ENCODE results near the gene ARHGEF39. TPM values are rescaled to one million over a fixed set of nuclear protein-coding genes. Genes with fewer than 3 reads are reported as not detected.
A peak's percentile ranks its signal among the peaks of the same experiment; 100 is the strongest.
"Not testable (repeated sequence)": the region's sequence is repeated elsewhere in the genome, so short reads cannot be mapped to it uniquely, and the experiment has no call there.

The ARHGEF39 gene
- polyA plus RNA-seq, 2 of the 4 experiments (the other 2 are of a cell fraction), result 17.6 to 19.5 TPM

- FAIRE-seq (no peak), DNase-seq (ENCODE audit: low read depth in 1 of 2, low spot score in 1 of 2) (no peak), ATAC-seq (no peak)
- CTCF ChIA-PET, result interaction anchor here (0.7 to 2.2 kb wide), 7 partner anchors 9 to 384 kb away, joined by 3 to 6 read pairs (median 4); no protein-coding TSS in a partner anchor
- TF ChIP-seq SMC3 (IDR thresholded peaks at IDR 0.05) (no peak), SREBF2 (IDR thresholded peaks at IDR 0.05) (no peak), FOXS1 (CRISPR knock-in tag; IDR thresholded peaks at IDR 0.05) (no peak), CBX8 (IDR thresholded peaks at IDR 0.05) (no peak)
- TF ChIP-seq, protein P1, sequence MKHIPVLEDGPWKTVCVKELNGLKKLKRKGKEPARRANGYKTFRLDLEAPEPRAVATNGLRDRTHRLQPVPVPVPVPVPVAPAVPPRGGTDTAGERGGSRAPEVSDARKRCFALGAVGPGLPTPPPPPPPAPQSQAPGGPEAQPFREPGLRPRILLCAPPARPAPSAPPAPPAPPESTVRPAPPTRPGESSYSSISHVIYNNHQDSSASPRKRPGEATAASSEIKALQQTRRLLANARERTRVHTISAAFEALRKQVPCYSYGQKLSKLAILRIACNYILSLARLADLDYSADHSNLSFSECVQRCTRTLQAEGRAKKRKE (CRISPR knock-in tag; IDR thresholded peaks at IDR 0.05; ENCODE audit: low read depth), result no peak
- POLR2A ChIA-PET, result no interaction called here
- 85% methylated on average over 17 of the region's 17 CpGs for WGBS (ENCODE audit: missing lambda C conversion rate)
- no peak overlapping the region for H3K4me2 ChIP-seq
- H3K9me3 ChIP-seq, result no peaks in the 10 kb centered on the region
- no peak overlapping the region for H3K27ac ChIP-seq
- H3K4me1 ChIP-seq, result no peaks in the 10 kb centered on the region
- H3K4me3 ChIP-seq, result no peak overlapping the region
These were observed 48.9 kb downstream of the ARHGEF39 start for GRCh38 chr9:35615981-35616680.

GRCh38 chr9:35612843-35613242, 52.2 kb downstream of the ARHGEF39 start:
- TF ChIP-seq MAFK (IDR thresholded peaks at IDR 0.05; ENCODE audit: partially characterized antibody), result peak; percentile 78
- no peak for TF ChIP-seq BCL3 (IDR thresholded peaks at IDR 0.05)
- DNase-seq (ENCODE audit: low read depth in 1 of 2, low spot score in 1 of 2) (no peak), ATAC-seq (no peak), FAIRE-seq (no peak)
- 91% methylated on average over 2 of the region's 2 CpGs for WGBS (ENCODE audit: missing lambda C conversion rate)
- CTCF ChIA-PET, result interaction anchor here (0.5 to 3.3 kb wide), 9 partner anchors 12 to 136 kb away, joined by 3 to 30 read pairs (median 3); no protein-coding TSS in a partner anchor
- no peak overlapping the region for H3K4me3 ChIP-seq
- H3K27ac ChIP-seq, result no peak overlapping the region
- H3K9me3 ChIP-seq, result no peaks in the 10 kb centered on the region
- H3K4me2 ChIP-seq, result no peak overlapping the region
- POLR2A ChIA-PET, result interaction anchor here (0.9 kb wide), 1 partner anchor 9 kb away, joined by 3 read pairs; no protein-coding TSS in a partner anchor
- no peaks in the 10 kb centered on the region for H3K4me1 ChIP-seq

DNA sequence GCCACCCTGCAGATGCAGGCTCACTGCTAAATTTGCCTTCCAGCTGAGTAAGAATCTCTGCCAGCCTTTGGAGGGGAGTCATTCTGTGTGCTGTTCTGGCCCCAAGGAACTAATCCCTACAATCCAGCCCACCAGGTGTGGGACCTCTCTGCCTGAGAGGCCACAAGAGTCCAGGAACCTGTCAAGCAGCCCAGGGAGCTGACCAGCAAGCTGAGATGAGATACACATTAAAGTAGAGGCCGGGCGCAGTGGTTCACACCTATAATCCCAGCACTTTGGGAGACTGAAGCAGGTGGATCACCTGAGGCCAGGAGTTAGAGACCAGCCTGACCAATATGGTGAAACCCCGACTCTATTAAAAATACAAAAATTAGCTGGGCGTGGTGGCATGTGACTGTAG, 52.9 kb downstream of the ARHGEF39 start:
- not testable (repeated sequence) for DNase-seq (ENCODE audit: low read depth in 1 of 2, low spot score in 1 of 2); H3K4me1 ChIP-seq; FAIRE-seq; H3K9me3 ChIP-seq; H3K4me2 ChIP-seq; H3K4me3 ChIP-seq; H3K27ac ChIP-seq; ATAC-seq
- ChIA-PET POLR2A (interaction anchor here (0.9 kb wide), 1 partner anchor 8 kb away, joined by 3 read pairs; no protein-coding TSS in a partner anchor), CTCF (interaction anchor here (0.6 to 4.2 kb wide), 15 partner anchors 8 to 178 kb away, joined by 3 to 30 read pairs (median 6); partner anchors contain the start of genes CCDC107 and RMRP)
- 84% methylated on average over 4 of the region's 4 CpGs for WGBS (ENCODE audit: missing lambda C conversion rate)

DNA sequence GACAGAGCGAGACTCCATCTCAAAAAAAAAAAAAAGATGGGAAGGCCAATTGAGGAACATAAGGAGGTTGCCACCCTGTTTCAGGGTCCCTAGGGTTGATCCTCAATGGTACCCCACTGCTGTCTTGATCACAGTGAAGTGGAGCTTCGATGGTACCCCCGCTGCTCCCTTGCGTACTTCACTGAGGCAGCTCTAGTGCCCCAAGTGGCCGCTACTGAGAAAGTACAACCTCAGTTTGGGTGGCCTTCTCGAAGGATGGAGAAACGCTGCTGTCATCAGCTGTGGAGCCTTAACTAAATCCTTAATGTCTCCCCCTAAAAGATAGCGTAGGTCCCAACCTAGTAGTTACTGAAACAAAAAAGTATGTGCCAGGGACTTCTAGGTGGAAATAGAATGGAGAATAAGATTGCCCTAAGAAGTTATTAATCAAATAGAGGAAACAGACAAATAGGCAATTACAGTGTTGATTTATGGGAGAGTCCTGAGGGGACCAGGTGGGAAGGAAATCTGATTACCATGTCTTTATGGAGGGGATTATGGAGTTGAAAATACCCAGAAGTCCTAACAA, 53.7 kb downstream of the ARHGEF39 start:
- CTCF ChIA-PET, result interaction anchor here (0.7 to 4.2 kb wide), 23 partner anchors 9 to 179 kb away, joined by 3 to 30 read pairs (median 4); partner anchors contain the start of genes CA9, CCDC107 and RMRP
- peak; percentile 74 to 87 for ATAC-seq
- no peak overlapping the region for H3K27ac ChIP-seq
- DNase-seq (ENCODE audit: low read depth in 1 of 2, low spot score in 1 of 2), result peak; percentile 53 to 64
- WGBS (ENCODE audit: missing lambda C conversion rate), result 22% methylated on average over 8 of the region's 8 CpGs
- no peak overlapping the region for H3K4me2 ChIP-seq
- no peak overlapping the region for H3K4me3 ChIP-seq
- H3K9me3 ChIP-seq, result no peaks in the 10 kb centered on the region
- H3K4me1 ChIP-seq, result peaks cover 8% of the 10 kb centered on the region
- POLR2A ChIA-PET, result no interaction called here
- no peak for FAIRE-seq
- TF ChIP-seq, protein P2, sequence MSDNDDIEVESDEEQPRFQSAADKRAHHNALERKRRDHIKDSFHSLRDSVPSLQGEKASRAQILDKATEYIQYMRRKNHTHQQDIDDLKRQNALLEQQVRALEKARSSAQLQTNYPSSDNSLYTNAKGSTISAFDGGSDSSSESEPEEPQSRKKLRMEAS (IDR thresholded peaks at IDR 0.05), result 0 out of 2 replicates have a peak, but pooled peaks have one; percentile 14
- TF ChIP-seq HMGXB4 (CRISPR knock-in tag; IDR thresholded peaks at IDR 0.05; ENCODE audit: borderline replicate concordance) (no peak), CHD2 (IDR thresholded peaks at IDR 0.05; ENCODE audit: low read length, partially characterized antibody) (no peak), MAFK (IDR thresholded peaks at IDR 0.05; ENCODE audit: partially characterized antibody) (no peak), MAZ (IDR thresholded peaks at IDR 0.05; ENCODE audit: borderline replicate concordance, low read depth, low read length) (no peak), BHLHE40 (IDR thresholded peaks at IDR 0.05; ENCODE audit: low read depth, low read length) (no peak), KDM5A (IDR thresholded peaks at IDR 0.05) (no peak), RAD21 (conservative IDR thresholded peaks at IDR 0.05 in 1 of 2, IDR thresholded peaks at IDR 0.05 in 1 of 2) (peak in 1 of 2 experiments; percentile 35; a peak in 1 of 5 replicates)
- TF ChIP-seq, protein P3, sequence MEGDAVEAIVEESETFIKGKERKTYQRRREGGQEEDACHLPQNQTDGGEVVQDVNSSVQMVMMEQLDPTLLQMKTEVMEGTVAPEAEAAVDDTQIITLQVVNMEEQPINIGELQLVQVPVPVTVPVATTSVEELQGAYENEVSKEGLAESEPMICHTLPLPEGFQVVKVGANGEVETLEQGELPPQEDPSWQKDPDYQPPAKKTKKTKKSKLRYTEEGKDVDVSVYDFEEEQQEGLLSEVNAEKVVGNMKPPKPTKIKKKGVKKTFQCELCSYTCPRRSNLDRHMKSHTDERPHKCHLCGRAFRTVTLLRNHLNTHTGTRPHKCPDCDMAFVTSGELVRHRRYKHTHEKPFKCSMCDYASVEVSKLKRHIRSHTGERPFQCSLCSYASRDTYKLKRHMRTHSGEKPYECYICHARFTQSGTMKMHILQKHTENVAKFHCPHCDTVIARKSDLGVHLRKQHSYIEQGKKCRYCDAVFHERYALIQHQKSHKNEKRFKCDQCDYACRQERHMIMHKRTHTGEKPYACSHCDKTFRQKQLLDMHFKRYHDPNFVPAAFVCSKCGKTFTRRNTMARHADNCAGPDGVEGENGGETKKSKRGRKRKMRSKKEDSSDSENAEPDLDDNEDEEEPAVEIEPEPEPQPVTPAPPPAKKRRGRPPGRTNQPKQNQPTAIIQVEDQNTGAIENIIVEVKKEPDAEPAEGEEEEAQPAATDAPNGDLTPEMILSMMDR (IDR thresholded peaks at IDR 0.05), result peak; percentile 61

All from A549 (cell line).